HUES48 (cell line): ENCODE results near the gene PLXNA2.
A peak's percentile ranks its signal among the peaks of the same experiment; 100 is the strongest.

Experiments
- H3K27ac ChIP-seq: one replicate; pipeline ENCODE4 v1.7.0; 2013; ENCODE audit warnings: low read depth, low read length, inconsistent platforms
- H3K27me3 ChIP-seq: 2 replicates; pipeline ENCODE4 v1.6.1; 2013; ENCODE audit warnings: mild to moderate bottlenecking, low read length; ENCODE audit not compliant: control insufficient read depth, insufficient read depth
- H3K36me3 ChIP-seq: 2 replicates; pipeline ENCODE4 v1.6.1; 2013; ENCODE audit warnings: low read length; ENCODE audit not compliant: control insufficient read depth, insufficient read depth
- H3K4me1 ChIP-seq: 2 replicates; pipeline ENCODE4 v1.6.1; 2013; ENCODE audit warnings: mild to moderate bottlenecking, low read length; ENCODE audit not compliant: control insufficient read depth, insufficient read depth
- H3K4me3 ChIP-seq: 2 replicates; pipeline ENCODE4 v1.5.1; 2013; ENCODE audit warnings: mild to moderate bottlenecking, low read depth, low read length
- H3K9ac ChIP-seq: 2 replicates; pipeline ENCODE4 v1.6.1; 2013; ENCODE audit warnings: mild to moderate bottlenecking, low read depth, low read length, moderate library complexity
- H3K9me3 ChIP-seq: 2 replicates; pipeline ENCODE4 v1.6.1; 2013; ENCODE audit warnings: low read length; ENCODE audit not compliant: control insufficient read depth, insufficient read depth

The PLXNA2 gene

GRCh38 chr1:208122612-208123358, 121.4 kb downstream of the PLXNA2 start:
- Histone ChIP-seq H3K27me3 (no peaks in the 10 kb centered on the region), H3K36me3 (no peaks in the 10 kb centered on the region), H3K4me3 (no peak overlapping the region), H3K9ac (no peak overlapping the region), H3K27ac (no peak overlapping the region), H3K4me1 (peaks cover 10% of the 10 kb centered on the region; the same call in 1 of the 2 replicates), H3K9me3 (no peaks in the 10 kb centered on the region)

GRCh38 chr1:208121813-208122364, 122.3 kb downstream of the PLXNA2 start:
- no peaks in the 10 kb centered on the region for H3K36me3 ChIP-seq
- H3K27me3 ChIP-seq, result no peaks in the 10 kb centered on the region
- H3K27ac ChIP-seq, result no peak overlapping the region
- H3K4me3 ChIP-seq, result no peak overlapping the region
- H3K4me1 ChIP-seq, result peaks cover 8% of the 10 kb centered on the region; the same call in 1 of the 2 replicates
- H3K9ac ChIP-seq, result no peak overlapping the region
- no peaks in the 10 kb centered on the region for H3K9me3 ChIP-seq

- Histone ChIP-seq H3K4me1 (peaks cover 13% of the 10 kb centered on the region), H3K36me3 (no peaks in the 10 kb centered on the region), H3K27ac (peak overlapping the region; percentile 81), H3K27me3 (no peaks in the 10 kb centered on the region), H3K9me3 (no peaks in the 10 kb centered on the region), H3K9ac (no peak overlapping the region), H3K4me3 (no peak overlapping the region)
These were observed 123.8 kb downstream of the PLXNA2 start for GRCh38 chr1:208120431-208120790.

GRCh38 chr1:208118841-208119606, 125.2 kb downstream of the PLXNA2 start:
- no peak overlapping the region for H3K27ac ChIP-seq

GRCh38 chr1:208118306-208118705, 125.9 kb downstream of the PLXNA2 start:
- peaks cover 13% of the 10 kb centered on the region for H3K4me1 ChIP-seq
- H3K27me3 ChIP-seq, result no peaks in the 10 kb centered on the region
- no peak overlapping the region for H3K27ac ChIP-seq
- H3K36me3 ChIP-seq, result no peaks in the 10 kb centered on the region
- no peaks in the 10 kb centered on the region for H3K9me3 ChIP-seq
- H3K9ac ChIP-seq, result no peak overlapping the region
- no peak overlapping the region for H3K4me3 ChIP-seq

More at GRCh38 chr1:208118841-208119606, 125.2 kb downstream of the PLXNA2 start:
- no peaks in the 10 kb centered on the region for H3K36me3 ChIP-seq
- peaks cover 13% of the 10 kb centered on the region for H3K4me1 ChIP-seq
- no peak overlapping the region for H3K9ac ChIP-seq
- H3K9me3 ChIP-seq, result no peaks in the 10 kb centered on the region
- H3K4me3 ChIP-seq, result no peak overlapping the region
- no peaks in the 10 kb centered on the region for H3K27me3 ChIP-seq

GRCh38 chr1:208117826-208118225, 126.4 kb downstream of the PLXNA2 start:
- peaks cover 13% of the 10 kb centered on the region for H3K4me1 ChIP-seq
- H3K27me3 ChIP-seq, result no peaks in the 10 kb centered on the region
- no peak overlapping the region for H3K27ac ChIP-seq
- no peak overlapping the region for H3K4me3 ChIP-seq
- no peaks in the 10 kb centered on the region for H3K9me3 ChIP-seq
- H3K36me3 ChIP-seq, result no peaks in the 10 kb centered on the region
- H3K9ac ChIP-seq, result no peak overlapping the region

GRCh38 chr1:208117409-208117808, 126.8 kb downstream of the PLXNA2 start:
- H3K4me3 ChIP-seq, result no peak overlapping the region
- H3K9me3 ChIP-seq, result no peaks in the 10 kb centered on the region
- no peak overlapping the region for H3K9ac ChIP-seq
- no peak overlapping the region for H3K27ac ChIP-seq
- no peaks in the 10 kb centered on the region for H3K27me3 ChIP-seq
- no peaks in the 10 kb centered on the region for H3K36me3 ChIP-seq
- peaks cover 13% of the 10 kb centered on the region for H3K4me1 ChIP-seq

GRCh38 chr1:208115924-208116640, 128.1 kb downstream of the PLXNA2 start:
- Histone ChIP-seq H3K27ac (no peak overlapping the region), H3K36me3 (no peaks in the 10 kb centered on the region), H3K9me3 (no peaks in the 10 kb centered on the region), H3K4me1 (peaks cover 13% of the 10 kb centered on the region), H3K27me3 (no peaks in the 10 kb centered on the region), H3K4me3 (no peak overlapping the region), H3K9ac (no peak overlapping the region)

- Histone ChIP-seq H3K9me3 (no peaks in the 10 kb centered on the region), H3K36me3 (no peaks in the 10 kb centered on the region), H3K4me1 (peaks cover 8% of the 10 kb centered on the region), H3K4me3 (no peak overlapping the region), H3K9ac (no peak overlapping the region), H3K27ac (no peak overlapping the region), H3K27me3 (no peaks in the 10 kb centered on the region)
These were observed 131.2 kb downstream of the PLXNA2 start for GRCh38 chr1:208113011-208113410.

GRCh38 chr1:208112401-208112800, 131.8 kb downstream of the PLXNA2 start:
- Histone ChIP-seq H3K4me1 (peaks cover 12% of the 10 kb centered on the region), H3K27ac (no peak overlapping the region), H3K36me3 (no peaks in the 10 kb centered on the region), H3K4me3 (no peak overlapping the region), H3K9ac (no peak overlapping the region), H3K27me3 (no peaks in the 10 kb centered on the region), H3K9me3 (no peaks in the 10 kb centered on the region)
